Dermis microvascular lymphatic vessel endothelial cell (primary cell): Measurements from ENCODE around the gene TRIM25. TPM values are rescaled to one million over a fixed set of nuclear protein-coding genes. Genes with fewer than 3 reads are reported as not detected.

ENCODE experiments used
- DNase-seq, 2 donors: peaks; one replicate each; pipeline versions ENCODE4 v3.0.0 to v3.0.0-alpha.2; 2010; ENCODE audit warnings: low read depth in 2 of 2
- total RNA-seq: library from RNA; depleted of rRNA; stranded (reverse); fragments of >200 nt; gene quantifications from 2 replicates; pipeline ENCODE4 v1.2.1, GENCODE V29; 2014

Gene TRIM25
- total RNA-seq, 1 donor from 2014 or later = 24.1 TPM

DNA sequence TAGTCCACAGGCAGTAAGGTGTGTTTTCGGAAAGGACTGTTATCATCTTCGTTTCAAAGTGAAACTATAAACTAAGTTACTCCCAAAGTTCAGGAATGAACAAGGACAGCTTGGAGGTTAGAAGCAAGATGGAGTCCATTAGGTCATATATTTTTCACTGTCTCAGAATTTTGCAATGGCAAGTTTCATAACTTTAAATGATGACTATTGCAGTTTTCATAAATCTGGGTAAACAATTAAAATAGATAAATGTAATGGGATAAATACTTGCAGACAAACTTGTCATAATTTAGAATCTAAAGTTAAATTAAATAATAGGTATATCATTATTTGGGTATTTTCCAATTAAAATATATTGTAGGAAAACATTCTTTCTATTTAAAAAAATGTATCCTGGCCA, 14.7 kb upstream of the TRIM25 start:
- no peak for DNase-seq

DNA sequence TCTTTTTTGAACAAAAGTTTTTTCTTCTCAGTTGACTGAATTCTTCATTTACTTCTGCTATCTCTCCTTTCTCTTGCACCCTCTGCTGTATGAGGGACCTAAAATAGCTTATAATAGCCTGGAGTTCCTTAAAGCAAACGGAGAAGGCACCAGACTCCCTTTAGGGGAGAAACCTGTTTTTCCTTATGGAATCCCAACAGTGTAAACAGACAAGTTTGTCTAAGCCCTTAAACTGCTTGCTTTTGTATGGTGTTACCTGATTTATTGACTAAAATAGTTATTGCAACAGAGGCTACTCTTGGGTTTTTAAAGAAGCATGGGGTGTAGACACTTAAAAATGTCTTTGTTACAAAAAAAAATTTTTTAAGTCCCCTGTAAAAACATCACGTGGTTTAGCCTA, 12.9 kb upstream of the TRIM25 start:
- DNase-seq = no peak

DNA sequence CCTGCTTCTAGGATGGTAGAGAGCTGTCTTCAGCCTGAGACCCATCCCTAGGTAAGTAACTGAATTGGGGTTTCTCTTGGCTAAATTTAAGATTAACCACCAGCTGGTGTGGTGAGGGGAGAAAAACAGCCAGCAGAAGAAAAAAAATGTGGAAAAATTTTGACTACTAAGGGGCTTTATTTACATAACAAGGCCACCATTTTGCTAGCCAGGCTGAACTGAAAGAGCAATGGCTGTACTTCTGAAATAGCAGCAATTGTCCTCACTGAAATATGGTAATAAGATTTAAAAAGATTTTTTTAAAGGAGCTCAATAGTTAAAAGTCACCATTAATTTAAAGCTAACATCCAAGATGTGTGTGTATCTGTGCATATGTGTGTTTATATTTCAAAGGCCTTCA, 12.4 kb upstream of the TRIM25 start:
- no peak for DNase-seq

DNA sequence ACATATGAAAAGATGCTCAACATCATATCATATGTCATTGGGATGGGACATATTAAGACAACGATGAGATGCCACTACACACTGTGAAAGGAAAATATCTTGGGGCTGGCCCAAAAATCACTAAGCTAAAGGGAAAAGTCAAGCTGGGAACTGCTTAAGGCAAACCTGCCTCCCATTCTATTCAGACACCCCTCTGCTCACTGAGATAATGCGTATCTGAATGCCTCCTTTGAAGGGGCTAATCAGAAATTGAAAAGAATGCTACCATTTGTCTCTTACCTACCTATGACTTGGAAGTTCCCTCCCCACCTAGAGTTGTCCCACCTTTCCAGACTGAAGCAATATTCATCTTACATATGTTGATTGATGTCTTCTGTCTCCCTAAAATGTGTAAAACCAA, 11.2 kb upstream of the TRIM25 start:
- no peak for DNase-seq

DNA sequence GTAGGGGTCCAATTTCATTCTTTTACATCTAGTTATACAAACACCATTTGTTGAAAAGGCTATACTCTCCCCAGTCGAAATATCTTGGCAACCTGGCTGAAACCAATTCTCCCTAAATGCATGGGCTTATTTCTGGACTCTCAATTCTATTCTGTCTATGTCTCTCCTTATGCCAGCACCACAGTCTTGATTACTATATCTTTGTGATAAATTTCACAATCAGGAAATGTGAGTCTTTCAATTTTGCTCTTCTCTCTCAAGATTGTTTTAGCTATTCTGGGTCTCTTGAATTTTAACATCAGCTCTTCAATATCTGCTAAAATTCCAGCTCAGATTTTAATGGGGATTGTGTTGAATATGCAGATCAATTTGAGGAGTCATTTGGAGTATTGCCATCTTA, 5.9 kb upstream of the TRIM25 start:
- DNase-seq = no peak

DNA sequence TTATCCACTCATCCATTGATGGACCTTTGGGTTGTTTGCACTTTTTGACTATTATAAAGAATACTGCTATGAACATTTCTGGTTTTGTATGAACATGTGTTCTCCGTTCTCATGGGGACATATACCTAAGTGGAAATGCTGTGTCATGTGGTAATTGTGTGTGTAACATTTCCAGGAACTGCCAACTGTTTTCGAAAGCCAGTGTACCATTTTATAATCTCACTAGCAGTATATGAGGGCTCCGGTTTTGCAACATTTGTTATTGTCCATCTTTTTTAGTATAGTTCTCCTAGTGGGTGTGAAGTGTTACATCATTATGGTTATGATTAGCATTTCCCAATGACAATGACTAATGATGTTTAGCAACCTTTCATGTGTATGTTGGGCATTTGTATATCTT, 5.1 kb upstream of the TRIM25 start:
- no peak for DNase-seq

DNA sequence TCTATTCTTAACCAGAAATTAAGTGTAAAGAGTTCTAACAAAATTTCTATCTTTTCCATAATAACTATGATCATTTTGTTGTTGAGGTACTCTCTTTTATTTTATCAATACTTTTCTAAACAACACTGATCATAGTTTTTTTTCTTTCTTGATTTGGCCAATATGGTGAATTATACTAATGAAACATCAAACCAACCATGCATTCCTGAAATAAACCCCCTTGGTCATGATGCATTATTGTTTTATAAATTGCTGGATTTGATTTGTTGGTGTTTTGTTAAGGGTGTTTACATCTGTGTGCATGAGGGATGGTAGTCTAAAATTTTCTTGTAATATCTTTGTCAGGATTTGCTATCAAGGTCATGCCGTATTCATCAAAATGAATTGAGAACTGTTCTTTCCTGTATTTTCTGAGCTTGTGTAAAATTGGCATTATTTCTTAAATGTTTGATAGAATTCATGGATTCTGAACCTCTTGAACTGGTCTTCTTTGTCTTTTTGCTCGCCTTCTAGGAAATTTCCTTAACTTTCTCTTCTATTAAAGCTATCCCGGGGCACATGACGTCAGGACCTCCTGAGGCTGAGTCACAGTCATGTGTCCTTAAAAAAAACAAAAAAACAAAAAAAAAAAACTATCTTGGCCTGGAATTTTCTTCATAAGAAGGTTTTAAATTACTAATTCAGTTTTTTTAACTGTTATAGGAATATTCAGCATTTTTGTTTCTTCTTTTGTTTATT, 3.9 kb upstream of the TRIM25 start:
- DNase-seq = peak in 1 of 2 donors; percentile 41

DNA sequence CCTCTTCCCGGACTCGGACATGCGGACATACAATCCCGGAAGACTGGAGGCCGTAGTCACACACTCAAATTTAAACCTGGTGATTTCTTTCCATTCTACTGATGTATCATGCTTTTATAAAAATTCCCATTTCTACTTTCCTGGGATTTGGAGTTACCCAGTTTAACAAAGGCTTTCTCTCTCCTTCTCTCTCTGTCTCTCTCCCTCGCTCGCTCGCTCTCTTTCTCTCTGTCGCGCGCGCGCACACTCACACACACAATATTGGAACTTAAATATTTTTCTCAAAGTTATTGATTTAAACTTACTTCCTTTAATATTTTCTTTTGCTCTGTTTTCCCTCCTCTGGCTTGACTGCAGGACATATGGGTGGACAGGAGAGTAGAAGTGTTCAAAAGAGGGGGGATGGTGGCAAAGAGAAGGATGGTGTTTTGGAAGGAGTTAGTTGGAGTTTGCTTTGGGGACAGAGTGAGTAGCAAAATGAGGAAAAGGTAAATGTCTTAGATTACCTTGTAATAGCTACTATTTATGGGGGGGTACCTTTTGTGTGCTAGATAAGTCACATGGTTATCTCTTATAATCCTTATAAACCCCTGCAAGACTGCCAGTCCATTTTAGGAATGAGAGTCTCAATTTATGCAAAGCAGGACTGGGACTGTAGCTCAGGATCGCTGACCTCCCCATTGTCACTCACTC, 878 bp upstream of the TRIM25 start:
- peak in 1 of 2 donors; percentile 44 for DNase-seq

DNA sequence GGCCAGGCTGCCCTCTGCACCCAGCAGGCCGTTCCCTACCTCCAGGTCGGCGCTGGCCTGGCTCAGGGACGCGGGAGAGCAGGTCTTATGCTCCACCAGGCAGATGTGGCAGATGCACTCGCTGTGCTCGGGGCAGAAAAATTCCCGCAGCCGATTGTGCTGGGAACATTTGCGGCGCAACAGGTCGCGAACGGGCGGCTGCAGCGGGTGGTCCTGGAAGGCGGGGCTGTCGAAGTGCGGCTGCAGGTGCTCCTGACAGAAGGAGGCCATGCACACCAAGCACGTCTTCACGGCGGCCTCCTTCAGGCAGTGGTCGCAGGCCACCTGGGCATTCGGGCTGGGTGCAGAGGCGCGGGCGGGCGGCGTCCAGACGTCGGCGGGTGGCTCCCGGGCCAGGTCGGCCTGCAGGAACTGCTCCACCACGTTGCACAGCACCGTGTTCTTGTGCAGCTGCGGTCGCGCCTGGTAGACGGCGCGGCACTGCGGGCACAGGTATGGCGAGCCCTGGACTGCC, 439 bp downstream of the TRIM25 start:
- peak in 1 of 2 donors; percentile 23 for DNase-seq

DNA sequence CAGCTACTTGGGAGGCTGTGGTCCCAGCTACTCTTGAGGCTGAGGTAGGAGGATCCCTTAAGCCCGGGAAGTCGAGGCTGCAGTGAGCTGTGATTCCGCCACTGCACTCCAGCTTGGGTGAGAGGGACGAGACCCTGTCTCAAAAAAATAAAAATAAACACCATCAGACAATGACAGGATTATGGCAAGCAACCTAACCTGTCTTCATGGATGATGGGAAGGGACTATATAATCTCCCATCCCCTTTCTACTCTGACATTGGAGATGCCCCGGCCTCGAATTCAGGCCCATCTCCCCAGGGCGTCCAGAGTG, 893 bp downstream of the TRIM25 start:
- no peak for DNase-seq

DNA sequence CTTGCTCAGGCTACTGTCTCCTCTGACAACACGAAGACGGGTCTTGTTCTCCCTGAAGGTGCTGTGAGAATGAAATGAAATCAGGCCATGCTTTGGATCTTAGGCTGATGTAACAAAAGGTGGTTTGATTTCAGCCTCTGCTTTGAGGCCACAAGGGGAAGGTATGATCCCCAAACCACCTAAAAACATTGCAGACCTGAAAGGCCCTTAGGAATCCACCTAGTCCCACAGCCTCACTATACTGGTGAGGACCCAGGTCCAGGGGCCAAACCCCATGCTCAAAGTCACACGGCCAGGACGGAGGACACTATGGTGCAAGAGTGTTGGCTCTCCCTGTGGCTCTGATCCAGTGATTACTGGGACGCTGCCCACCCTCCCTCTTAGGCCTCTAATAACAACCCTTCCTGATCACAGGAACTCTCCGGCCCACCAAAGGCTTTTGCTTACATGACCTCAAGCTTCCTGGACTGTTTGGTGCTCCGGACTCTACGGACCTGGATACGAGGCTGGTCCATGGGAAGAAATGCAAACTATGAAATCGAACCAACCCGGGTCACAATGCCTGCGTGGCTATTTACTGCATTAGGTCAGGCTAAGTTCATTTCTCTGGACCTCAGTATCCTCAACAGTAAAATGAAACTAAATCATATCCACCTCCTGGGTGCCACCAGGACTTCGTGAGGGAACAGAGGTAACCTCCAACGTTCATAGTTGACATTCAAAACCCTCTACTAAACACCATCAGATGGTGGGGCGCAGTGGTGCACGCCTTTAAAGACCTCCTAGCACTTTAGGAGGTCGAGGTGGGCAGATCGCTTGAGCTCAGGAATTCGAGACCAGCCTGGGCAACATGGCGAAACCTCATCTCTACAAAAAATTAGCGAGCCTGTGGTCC, 1.5 kb downstream of the TRIM25 start:
- peak in 1 of 2 donors; percentile 60 for DNase-seq

DNA sequence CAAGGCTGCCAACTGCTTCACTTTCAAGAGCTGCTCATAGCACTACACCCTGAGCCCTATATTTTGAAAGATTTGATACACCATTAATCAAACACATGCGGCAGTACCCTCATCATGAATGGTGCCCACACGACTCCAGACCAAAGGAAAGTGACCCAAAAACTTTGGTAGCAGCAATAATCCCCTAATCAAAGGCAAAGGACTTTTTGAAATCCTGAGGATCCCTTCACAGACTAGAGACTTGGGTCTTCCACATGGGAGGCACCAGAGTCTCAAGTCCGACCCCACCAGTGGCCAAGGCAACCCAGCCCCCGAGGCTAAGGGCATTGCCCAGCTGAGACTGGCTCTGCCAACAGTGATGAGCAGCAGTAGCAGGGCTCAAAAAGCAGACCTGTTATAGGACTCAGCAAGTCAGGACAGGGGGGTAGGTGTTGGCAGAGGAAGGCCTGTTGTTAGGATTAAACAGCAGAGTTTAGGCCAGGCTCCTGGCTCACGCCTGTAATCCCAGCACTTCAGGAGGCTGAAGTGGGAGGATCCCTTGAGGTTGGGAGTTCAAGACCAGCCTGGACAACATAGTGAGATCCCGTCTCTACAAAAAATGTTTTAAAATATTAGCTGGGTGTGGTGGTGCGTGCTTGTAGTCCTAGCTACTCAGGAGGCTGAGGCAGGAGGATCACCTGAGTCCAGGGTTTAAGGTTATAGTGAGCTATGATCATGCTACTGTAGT, 3.2 kb downstream of the TRIM25 start:
- DNase-seq = no peak

DNA sequence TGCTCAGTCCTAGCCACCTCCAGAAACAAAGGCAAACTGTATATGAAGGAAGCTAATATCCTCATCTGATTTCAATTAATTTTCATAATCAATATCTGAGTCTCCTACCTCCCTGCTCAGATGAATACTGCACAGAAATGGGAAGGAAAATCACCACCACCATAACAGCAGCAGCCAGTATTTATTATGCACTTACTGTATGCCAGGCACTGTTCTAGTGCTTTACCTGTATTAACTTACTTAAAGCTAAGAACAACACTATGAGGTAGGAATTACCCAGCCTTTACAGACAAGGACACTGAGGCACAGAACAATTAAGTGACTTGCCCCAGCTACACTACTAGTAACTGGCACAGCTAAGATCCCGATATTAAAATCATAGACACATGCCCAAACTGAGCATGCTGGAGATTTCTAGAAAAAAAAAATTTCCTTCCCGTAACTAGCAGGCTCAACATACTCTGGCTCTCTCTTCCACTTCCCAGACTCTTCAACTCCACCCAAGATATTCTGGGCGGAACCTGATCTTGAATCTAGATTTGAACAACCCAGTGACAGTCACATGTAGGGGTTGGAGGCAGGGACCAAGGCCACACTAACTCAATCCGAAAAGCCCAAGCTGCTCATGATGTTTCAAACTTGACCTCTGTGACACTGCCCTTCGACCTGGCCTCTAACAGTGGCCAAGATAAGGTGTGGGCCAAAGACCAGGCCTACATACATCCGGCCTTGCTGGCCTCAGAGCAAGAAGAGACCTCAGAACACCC, 3.9 kb downstream of the TRIM25 start:
- no peak for DNase-seq

DNA sequence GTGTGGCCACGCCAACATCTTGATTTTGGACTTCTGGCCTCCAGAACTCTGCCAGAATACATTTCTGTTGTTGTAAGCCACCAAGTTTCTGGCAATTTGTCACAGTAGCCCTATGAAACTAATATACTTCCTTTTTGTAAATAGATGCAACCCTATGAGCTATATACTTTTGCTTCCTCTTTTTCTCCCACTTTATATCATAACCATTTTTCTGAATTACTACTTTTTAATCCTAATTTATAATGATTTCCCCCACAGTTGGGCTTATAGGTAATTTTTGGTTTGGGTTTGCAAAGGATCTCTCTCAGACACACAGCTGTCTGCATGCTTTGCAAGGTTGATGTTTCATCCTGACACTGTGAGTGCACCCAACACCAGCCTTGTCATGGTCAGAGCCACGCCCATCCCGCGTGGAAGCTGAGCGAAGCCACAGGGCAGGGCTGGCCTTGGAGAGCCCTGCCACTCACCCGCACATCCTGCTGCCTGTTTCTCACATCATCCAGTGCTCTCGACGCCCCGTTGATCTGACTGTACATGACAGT, 5.8 kb downstream of the TRIM25 start:
- DNase-seq = no peak

DNA sequence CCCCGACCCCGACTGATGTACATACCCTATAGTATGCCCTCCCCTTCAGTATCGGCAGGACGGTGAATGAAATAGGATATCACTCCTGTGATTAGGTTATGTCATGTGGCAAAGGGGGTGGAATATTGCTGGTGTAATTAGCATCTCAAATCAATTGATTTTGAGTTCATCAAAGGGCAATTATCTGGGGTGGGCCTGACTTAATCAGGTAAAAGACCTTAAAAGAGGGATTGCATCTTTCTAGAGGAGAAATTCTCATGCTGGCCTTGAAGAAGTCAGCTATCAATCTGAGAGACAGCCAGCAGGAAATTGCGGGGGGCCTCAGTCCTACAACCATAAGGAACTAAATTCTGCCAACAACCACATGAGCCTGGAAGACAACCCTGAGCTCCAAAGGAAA, 10.3 kb downstream of the TRIM25 start:
- DNase-seq = no peak

DNA sequence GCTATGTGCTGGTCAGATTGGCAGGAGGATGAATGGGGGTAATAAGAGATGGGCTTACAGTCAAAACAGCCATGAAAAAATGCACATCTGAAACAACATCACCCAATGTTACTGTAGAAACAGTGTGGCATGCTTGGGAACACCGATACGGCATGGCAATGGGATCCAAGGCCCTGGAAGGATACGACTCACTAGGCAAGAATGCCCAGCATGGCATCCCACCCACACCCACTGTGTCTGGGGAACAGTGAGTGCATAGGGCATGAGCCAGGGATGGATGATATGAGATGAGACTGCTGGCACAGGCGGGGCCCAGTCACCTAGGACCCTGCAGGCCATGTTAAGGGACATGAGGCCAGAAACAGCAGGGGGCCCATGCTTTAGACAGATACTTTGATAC, 11.5 kb downstream of the TRIM25 start:
- peak in 1 of 2 donors; percentile 39 for DNase-seq

DNA sequence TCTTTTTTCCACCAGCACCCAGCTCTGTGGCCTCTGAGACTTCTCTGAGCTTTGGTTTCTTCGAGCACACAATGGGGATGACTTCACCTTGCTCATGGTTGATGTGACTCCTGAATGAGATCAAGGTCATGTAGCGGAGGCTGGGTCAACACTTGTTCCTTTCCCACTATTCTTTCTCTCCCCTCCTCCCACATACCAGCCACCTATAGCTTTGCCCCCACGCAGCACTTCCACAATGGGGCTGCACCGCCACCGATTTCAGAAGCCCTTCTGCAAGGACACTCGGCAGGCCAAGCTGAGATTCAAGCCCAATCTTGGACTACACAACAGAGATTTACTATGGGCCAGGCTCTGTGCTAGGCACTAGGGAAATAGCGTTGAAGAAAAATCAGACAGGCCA, 14.4 kb downstream of the TRIM25 start:
- DNase-seq = peak in 1 of 2 donors; percentile 43

DNA sequence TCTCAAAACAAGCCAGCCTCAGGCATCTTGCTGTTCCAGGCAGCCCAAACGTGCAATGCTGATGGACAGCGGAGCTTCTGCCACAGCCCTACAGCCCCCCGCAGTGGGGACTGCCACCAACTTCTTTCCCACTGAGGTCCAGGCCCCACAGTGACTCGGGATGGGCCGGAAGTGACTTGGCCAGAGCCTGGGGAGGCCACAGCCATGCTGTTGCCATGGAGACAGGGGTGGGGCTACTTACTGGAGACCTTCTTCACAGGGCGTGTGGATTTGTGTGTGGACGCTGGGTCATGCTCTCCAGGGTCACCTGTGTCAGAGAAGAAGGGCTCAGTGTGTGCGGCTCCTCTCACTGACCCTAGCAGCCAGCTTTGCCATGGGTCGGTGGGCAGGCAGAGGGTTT, 15.0 kb downstream of the TRIM25 start:
- DNase-seq = no peak

DNA sequence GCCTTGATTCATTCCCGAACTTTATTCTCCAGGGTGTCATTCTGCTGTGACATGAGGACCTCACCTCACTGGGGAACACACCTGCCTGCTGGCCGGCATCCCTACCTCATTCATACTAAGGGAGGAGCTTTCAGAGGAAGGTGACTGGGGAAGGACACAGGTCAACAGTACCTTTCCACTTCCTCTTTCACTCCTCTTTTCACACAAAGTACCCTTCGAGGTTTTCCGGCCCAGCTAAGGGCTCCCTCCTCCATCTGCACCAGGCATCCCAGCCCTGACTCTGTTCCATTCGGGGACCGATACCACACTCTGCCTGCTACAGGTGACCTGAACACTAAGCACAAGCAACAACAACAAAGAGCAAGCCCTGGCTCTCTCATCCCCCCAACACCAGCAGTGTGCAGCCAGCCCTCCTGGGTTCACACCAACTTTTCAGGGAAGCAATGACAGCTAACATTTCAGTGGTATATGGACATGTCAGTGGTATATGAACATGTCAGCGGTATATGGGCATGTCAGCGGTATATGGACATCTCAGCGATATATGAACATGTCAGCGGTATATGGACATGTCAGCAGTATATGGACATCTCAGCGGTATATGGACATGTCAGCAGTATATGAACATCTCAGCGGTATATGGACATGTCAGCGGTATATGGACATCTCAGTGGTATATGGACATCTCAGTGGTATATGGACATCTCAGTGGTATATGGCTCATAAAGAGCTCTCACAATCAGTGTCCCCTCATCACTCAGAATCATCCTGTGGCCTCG, 16.0 kb downstream of the TRIM25 start:
- no peak for DNase-seq

DNA sequence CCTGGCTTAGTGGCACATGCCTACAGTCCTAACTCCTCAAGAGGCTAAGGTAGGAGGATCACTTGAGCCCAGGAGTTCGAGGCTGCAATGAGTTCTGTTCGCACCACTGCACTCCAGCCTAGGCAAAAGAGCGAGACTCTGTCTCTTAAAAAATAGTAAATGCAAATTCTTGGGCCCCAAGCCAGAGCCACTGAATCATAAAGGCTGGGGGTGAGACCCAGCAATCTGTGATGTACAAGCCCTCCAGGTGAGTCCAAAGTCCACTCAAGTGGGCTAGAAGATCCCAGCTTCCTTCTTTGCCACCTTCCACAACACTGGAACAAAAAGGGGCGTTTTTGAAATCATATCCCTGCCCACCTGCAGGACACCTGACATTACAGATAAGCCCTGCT, 16.9 kb downstream of the TRIM25 start:
- DNase-seq = no peak
